ENCODE measurements around the gene F10.

F10 gene

GRCh38 chr13:113140677-113141600 lies 18.3 kb downstream of the F10 start:
- FAIRE-seq = no peak

- no peak for FAIRE-seq
Observed at GRCh38 chr13:113141601-113141970, 19.0 kb downstream of the F10 start.

DNA sequence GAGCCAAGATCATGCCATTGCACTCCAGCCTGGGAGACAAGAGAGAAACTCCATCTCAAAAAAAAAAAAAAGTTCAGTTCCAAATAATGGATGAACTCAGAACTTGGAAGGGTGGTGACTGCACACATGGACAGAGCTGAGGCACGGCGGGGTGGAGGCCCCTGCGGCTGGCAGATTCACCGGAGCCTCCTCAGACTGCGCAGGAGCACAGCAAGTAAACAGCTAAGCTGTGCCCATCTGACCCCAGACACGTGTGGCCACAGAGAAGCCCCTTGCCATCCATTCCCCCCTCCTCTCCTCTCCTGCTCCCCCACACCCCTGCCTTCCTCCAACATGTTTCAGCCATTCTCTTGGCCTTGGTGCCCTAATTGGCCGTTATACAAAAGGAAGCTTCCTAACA lies 20.3 kb downstream of the F10 start:
- no peak for FAIRE-seq

DNA sequence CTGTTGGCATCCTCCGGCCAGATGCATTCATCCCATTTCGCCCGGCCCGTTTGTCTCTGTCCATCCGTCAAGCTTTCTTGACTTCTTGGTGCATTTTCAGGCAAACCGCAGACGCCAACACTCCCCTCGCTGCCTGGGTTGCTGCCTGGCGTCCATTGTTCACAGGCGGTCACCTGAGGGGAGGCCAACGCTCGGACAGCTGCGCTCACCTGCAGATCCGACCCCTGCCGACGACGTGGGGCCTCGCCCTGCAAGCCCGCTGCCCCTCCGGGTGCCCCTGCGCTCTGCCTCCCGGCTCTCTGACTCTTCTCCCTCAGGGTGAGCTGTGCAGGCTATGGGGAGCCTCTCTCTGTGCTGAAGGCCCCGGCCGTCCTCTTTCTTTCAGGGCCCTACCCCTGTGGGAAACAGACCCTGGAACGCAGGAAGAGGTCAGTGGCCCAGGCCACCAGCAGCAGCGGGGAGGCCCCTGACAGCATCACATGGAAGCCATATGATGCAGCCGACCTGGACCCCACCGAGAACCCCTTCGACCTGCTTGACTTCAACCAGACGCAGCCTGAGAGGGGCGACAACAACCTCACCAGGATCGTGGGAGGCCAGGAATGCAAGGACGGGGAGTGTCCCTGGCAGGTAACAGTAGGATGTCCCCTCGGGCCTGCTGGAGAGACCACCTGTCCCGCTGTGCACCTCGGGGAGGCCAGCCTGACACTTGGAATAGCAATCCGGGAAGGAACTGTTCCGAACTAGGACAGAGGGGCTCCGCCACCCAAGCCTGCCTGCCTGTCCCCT lies 21.1 kb downstream of the F10 start:
- no peak for FAIRE-seq

- no peak for FAIRE-seq
Observed at GRCh38 chr13:113144255-113144629, 21.6 kb downstream of the F10 start.

- no peak for FAIRE-seq
Observed at GRCh38 chr13:113145496-113145895, 22.9 kb downstream of the F10 start.

GRCh38 chr13:113145911-113146598 lies 23.5 kb downstream of the F10 start:
- no peak for FAIRE-seq

- no peak for FAIRE-seq
Observed at GRCh38 chr13:113146750-113147149, 24.2 kb downstream of the F10 start.

DNA sequence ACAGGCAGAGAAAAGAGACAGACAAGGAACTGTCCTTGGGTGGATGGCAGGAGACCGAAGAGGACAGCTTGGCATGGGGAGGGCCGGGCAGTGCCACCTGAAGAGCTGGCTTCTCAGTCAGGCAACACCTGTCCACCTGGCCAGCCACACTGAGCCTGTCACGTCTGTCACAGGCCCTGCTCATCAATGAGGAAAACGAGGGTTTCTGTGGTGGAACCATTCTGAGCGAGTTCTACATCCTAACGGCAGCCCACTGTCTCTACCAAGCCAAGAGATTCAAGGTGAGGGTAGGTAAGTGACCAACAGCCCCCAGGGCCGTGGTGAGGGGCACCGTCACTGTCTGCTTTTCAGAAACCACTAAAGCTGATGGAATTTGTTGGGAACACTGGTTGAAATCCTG lies 24.6 kb downstream of the F10 start:
- FAIRE-seq = no peak

DNA sequence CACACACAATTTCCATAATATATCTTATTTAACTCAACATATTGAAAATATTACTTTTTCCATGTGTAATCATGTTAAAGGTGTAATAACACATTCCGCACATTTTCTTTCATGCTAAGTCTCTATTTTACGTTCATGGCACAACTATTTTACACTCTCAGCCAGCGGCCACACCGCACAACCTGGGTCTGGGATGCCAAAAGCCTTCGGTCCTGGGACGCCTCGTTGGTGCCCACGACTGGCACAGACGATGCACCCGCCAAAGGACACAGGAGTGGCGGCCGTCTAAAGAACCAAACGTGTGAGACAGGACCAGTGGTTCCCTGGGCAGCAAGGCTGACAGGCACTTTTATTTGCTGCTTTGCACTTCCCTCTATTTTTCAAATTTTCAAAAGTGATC lies 25.8 kb downstream of the F10 start:
- FAIRE-seq = no peak

- no peak for FAIRE-seq
Observed at GRCh38 chr13:113148940-113149503, 26.4 kb downstream of the F10 start.

DNA sequence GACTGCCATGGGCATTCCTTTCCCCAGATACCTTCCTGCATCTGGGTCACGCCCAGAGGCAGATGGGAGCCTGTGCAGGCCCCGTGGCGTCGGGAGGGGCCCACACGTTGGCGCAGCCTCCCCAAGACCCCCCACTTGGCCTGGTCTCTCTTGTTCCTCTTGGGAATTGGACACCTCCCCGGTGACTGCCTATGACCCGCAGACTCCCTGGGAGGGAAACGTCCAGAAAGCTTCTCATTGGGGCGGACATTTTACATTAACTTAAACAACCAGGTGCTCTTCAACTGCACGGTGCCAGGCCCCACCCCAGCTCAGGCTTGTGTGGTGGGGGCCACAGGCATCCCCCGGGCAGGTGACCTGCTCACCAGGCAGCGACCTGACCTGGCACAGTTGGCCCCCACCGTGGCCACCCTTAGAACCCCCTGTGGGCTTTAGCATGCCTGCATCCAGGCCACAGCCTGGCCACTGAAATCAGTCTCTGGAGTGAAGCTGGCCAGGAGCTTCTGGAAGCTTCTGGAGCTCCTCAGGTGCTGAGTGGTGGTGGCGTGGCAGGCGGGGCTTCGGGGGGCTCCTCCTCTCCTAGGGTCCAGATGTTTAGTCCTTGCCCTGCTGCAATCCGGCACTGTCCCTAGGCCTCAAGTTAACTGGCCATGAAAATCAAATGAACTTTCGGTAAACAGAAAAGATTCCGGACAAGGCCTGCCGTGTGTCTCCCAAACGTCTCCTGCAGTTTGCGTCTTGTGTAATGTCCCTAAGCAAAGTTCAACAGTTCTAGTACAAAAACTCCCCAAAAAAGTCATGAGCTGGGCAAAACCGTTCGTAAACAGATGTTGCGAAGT lies 27.3 kb downstream of the F10 start:
- FAIRE-seq = no peak

- FAIRE-seq = no peak
Observed at GRCh38 chr13:113150550-113151365, 28.2 kb downstream of the F10 start.

DNA sequence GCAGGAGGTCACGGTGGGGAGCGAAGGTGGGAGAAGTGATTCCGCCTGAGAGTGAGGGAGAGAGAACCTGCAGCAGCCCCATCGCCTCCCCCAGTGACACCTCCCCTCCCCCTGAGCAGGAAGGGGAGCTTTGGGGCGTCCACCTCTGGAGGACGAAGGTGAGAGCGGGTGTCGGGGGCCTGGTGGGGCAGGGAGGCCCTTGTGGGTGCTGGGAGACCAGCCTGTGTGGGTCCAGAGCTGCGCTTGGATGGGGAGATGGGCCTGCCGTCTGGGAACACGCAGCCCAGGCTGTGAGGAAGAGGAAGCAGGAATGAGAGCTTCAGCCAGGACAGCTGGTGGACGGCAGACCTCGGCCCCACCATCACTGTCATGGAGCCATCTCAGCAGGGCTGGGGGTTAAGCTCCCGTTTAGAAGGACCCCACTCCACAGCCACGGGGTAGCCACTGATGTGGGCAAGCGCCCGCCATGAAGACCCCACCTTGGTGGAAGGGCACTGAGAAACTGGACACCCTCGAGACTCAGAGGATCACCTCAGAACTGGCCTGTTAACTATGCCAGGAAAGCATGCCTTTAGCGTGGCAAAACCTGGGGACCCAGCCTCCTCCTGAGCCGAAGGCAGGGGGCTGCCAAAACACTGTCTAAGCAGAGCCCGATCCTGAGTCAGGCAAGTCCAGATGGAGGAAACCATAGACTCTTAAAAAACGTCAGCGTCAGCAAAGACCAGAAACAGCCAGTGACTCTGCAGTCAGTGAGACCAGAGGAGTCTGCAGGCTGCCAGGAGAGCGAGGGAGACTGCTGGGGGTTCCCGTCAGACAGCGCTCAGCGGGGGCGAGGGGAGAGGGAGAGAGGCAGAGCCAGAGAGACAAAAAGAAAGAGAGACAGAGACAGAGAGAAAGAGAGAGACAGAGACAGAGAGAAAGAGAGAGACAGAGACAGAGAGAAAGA lies 29.4 kb downstream of the F10 start:
- FAIRE-seq = no peak

GRCh38 chr13:113152691-113152983 lies 30.0 kb downstream of the F10 start:
- no peak for FAIRE-seq

GRCh38 chr13:113152984-113153809 lies 30.6 kb downstream of the F10 start:
- no peak for FAIRE-seq

- FAIRE-seq = no peak
Observed at GRCh38 chr13:113153810-113154748, 31.5 kb downstream of the F10 start.

DNA sequence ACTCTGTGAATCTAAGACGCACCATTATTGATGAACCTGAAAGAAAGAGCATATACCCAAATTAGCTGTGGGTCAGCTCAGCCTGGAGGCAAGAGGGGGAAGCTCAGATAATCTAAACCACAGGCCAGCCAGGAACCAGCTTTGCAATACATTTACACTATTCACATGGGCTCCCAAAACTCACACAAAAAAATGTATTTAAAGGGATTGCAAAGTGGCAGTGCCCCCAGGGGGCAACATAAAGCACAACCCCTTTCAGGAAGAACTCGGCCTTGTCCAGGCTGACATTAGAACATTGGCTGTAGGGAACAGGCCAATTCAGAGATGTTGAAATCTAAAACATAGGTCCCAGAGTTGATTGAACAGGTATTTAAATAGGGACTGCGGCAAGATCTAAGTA lies 32.6 kb downstream of the F10 start:
- no peak for FAIRE-seq

All from G401.6 (cell line).